Measurements from ENCODE around the gene SYTL1.

- TF ChIP-seq CTCF (IDR thresholded peaks at IDR 0.05) (no peak), POLR2A (IDR thresholded peaks at IDR 0.05) (no peak), POLR2AphosphoS5 (IDR thresholded peaks at IDR 0.05) (no peak)
Measured at GRCh38 chr1:27302612-27303011, 39.2 kb upstream of the SYTL1 start.

Data from transverse colon (tissue), 4 donors.